ENCODE data around the gene RAB9B.

DNA sequence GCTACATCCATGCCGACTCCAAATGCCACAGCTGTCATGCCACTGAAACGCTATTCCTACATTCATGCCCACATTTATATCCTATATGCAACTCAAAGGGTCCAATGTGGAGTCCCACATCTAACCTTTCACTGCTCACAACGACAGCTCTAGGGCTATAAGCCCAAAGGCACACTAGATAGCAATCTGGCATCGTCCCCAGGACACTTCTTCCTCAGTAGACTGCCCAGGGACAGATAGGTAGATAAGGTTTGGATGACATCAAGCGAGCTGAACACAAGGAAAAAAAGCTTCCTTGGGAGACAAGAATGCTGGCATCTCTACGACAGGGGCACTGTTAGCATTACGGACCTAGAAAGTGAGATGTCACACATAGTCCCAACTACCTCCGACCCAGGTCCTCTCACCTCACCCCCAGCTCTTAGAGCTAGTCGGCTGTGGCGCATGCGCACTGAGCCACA is 685 bp downstream of the RAB9B start:
- TF ChIP-seq, protein P1, sequence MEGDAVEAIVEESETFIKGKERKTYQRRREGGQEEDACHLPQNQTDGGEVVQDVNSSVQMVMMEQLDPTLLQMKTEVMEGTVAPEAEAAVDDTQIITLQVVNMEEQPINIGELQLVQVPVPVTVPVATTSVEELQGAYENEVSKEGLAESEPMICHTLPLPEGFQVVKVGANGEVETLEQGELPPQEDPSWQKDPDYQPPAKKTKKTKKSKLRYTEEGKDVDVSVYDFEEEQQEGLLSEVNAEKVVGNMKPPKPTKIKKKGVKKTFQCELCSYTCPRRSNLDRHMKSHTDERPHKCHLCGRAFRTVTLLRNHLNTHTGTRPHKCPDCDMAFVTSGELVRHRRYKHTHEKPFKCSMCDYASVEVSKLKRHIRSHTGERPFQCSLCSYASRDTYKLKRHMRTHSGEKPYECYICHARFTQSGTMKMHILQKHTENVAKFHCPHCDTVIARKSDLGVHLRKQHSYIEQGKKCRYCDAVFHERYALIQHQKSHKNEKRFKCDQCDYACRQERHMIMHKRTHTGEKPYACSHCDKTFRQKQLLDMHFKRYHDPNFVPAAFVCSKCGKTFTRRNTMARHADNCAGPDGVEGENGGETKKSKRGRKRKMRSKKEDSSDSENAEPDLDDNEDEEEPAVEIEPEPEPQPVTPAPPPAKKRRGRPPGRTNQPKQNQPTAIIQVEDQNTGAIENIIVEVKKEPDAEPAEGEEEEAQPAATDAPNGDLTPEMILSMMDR (IDR thresholded peaks at IDR 0.05): no peak
- no peak for TF ChIP-seq EZH2 (IDR thresholded peaks at IDR 0.05; ENCODE audit: borderline replicate concordance, insufficient read depth, low read depth, low read length, poor library complexity, severe bottlenecking)

All from B cell (primary cell).